HK-2 (cell line): ENCODE results near the gene PPP2R5E.

Experiments
- DNase-seq: peaks from one replicate; pipeline ENCODE4 v3.0.0-alpha.2; 2018; ENCODE audit not compliant: unreplicated experiment

PPP2R5E gene

DNA sequence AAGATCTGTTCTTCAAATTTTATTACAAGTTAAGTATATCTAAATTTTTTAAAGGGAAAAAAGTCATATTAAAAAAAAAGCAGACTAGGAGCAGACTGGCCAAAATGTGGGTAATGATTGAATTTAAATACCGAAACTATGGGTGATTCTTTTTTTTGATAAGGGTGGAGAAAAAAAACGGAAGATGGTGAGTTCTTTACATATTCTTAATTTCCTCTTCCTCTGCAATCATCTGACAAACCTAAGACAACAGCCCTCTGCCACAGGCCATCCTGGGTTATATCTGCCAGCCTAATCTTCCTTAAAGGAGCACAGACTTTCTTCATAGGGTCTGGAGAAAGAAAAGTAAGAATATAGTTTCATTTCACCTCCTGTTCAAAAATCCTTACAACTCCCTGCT lies 108.0 kb downstream of the PPP2R5E start:
- DNase-seq, result no peak

DNA sequence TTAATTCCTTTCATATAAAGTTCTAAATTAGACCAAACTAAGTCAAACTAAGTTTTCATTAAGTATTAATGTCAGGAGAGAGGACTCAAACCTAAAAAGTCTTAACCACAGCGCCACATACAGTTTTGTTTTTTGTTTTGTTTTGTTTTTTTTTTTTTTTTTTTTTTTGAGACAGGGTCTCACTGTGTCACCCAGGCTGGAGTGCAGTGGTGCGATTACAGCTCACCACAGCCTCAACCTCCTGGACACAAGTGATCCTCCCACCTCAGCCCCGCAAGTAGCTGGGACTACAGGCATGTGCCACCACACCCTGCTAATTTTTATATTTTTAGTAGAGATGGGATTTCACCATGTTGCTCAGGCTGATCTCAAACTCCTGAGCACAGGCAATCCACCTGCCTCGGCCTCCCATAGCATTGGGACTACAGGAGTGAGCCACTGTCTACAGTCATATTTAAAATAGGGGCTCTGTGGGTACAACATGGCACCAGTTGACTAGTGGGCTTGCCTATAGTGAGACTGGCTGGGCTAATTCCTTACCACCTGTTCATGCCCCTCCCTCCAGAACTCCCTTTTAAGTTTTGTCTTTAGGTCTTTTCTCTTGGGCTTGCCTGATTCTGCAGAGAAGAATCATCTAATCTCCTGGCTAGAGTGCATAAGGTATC lies 110.2 kb downstream of the PPP2R5E start:
- no peak for DNase-seq

DNA sequence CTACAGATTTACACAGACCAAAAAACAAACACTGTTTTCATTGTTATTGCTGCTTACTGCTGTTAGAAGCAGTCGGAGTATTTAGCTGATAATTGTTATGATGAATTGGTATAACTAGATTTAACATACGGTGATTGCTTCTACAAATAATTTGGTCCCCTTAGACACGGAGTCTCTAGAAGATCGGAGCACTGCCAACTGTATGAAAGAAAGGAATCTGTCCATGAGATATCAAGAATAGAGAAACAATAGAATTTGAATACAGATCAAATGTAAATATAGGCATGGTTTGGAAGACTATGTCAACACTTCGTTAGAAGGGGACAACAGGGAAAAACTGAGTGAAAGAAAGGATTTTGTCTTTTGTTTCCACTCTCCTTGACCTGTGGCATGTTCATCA lies 110.9 kb downstream of the PPP2R5E start:
- DNase-seq, result no peak

DNA sequence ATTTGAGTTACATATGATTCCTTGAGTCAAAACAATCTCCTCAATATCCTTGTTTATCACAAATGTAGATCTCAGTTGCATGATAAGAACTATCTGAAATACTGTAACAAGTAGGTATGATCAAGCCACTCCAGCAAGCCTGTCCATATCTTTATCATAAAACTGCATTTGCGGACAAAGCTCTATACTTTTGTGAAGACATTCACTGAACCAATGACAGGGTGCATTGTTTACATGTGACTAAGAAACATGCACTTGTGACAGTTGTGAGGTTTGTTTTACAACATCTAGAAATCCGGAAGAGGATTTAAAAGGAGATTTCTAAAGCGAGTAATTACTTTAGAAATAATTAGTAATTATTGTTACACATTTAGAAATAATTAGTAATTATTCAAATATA lies 111.7 kb downstream of the PPP2R5E start:
- DNase-seq, result no peak

DNA sequence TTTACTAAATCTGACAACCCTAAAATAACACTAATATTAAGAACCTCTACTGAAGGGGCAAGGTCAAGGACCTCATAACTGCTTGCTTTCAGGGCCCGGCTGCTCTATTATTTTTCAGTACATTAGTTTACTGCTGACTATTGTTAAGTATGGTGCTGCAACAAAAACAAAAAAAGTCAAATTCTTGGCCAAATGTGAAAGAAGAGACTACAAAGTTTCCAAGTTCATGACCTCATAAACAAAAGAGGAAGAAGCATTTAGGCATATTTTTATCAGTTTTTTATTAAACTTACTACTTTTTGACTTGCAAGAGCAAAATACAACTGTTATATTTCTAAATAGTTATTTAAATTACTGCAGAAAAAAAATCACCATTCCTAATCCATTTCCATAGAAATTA lies 114.7 kb downstream of the PPP2R5E start:
- DNase-seq, result no peak

DNA sequence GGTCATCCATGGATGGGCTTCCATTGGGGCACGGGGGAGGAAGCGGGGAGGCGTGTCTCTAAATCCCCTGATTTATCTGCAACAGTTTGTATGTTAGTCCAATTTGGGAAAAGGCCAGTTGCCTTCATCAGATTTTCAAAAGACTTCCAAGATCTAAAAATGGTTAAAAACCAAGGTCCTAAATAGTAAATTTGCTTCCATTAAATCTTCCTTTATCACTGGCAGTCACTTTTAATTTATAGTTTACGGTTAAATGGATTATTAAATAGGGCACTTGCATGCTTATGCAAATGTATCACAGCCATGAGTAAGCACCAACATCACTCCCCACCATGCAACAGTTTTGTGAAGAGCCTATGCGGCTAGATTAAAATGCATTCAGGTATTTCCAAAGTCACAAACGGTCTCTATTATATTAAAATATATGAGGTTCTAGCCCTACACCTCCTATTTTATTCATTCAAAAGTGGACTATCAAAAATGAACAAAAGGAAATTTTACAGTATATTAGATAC lies 116.3 kb downstream of the PPP2R5E start:
- DNase-seq, result no peak

DNA sequence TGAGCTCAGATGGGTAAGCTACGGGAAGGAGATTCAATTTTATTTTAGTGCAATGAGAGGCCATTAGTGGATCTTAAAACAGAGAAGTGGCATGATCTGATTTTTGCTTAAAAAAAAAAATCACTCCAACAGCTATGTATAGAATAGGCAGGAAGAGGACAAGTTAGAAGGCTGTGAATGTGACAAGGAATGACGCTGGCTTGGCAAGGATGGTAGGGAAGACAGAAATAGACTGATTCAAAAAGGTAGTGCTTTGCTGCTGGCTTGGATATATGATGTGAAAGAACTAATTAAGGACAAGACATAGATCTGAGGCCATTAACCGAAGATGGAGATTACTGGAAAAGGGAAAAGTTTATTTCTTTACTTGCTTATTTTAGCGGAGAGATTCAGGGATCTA lies 119.3 kb downstream of the PPP2R5E start:
- DNase-seq, result no peak

DNA sequence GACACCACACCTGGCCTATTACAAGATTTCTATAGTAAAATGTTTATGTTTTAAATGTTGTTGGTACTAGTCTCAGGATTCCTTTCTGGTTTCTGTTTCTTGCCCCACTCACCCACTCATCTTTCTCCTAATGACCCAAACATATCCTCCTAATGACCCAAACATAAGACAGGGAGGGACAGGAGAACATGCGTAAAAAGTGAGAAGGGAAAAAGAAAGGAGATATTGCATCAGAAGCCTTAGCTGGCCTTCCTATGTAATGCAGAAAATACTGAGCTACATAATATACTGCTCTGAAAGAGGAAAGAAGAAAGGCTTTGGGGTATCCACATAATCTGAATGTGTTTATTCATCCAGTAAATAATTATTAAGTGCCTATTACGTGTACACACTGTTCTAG lies 119.8 kb downstream of the PPP2R5E start:
- DNase-seq, result no peak

DNA sequence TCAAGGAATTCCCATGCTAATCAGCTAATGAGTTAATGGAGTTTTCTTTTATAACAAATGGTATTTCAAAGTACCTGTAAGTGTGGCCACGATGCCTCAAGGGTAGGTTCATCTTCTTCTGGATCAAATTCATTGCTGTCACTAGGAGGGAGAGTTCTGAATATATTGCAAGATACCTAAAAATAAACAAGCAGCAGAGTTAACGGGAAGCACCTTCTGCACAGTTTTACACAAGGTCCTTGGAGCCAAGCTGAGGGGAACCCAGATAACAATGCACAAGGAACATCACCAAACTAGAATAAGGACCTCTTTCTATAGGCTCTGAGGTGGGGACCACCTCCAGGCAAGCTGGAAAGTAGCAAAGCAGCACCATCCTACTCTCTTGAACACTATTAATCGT lies 121.3 kb downstream of the PPP2R5E start:
- DNase-seq, result no peak

DNA sequence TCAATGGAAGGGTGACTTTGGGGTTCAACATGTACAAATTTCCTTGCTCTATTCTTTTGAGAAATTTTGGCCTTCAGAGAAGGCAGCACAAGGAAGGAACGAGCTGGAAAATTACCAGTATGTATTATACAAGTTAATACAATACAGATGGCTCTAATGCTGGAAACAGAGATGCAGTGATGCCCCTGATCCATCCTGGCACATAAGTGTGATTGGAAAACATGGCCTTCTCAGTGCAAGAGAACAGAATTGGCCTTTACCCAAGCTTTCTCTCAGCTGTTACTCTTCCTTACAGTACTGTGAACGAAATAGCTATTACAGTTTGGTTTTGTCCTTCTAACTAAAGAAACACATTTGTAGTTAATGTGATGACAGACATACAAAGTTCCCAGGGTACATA lies 122.0 kb downstream of the PPP2R5E start:
- no peak for DNase-seq

DNA sequence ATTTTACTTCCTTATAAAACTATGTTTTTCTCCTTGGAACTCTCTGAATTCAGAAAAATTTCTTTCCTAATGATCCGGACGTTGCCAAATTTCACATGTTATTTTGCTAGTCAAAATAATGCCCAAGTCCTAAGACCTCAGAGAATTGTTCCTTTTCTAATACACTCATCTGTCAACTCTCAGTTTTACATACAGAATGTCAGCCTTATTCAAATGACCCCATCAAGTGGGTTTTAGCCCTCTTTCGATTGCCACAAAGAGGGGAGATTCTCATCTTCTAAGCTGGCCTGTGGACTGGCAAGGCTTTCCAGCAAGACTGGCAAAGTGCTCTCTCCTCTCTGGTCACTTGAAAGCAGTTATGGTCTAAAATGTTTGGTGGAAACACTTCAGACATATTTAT lies 125.2 kb downstream of the PPP2R5E start:
- DNase-seq, result no peak

DNA sequence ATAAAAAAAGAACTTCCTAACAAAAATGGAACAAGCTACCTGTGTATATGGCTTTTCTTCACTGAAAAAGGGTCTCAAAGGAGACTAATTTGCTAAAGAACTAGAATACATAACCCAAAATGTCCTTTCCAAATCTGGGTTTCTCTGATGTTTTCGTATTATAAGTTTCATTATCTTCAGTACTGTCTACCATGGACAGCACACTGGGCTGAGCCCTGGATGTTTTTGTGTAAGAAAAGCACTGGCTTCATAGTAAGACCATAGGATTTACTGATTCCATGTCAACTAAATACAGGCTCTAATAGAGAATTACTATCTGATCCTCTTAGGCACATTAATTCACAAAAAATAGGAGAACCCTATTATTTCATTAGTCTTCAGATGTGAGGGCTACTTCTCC lies 130.2 kb downstream of the PPP2R5E start:
- DNase-seq, result no peak

DNA sequence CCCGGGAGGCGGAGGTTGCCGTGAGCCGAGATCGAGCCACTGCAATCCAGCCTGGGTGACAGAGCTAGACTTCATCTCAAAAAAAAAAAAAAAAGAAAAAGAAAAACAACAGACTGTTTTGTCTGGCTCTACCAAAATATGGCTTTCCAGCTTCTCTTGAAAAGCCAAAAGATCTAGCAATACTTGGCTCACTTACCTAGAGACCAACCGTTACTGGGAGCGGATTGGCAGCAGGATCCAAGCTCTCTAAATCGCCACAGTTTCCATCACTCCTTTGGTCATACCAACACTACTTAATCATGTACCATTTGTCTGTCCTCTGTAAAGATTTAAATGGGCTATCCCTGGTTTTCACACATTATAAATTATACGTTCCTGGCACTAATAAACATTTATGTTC lies 136.8 kb downstream of the PPP2R5E start:
- DNase-seq, result no peak

DNA sequence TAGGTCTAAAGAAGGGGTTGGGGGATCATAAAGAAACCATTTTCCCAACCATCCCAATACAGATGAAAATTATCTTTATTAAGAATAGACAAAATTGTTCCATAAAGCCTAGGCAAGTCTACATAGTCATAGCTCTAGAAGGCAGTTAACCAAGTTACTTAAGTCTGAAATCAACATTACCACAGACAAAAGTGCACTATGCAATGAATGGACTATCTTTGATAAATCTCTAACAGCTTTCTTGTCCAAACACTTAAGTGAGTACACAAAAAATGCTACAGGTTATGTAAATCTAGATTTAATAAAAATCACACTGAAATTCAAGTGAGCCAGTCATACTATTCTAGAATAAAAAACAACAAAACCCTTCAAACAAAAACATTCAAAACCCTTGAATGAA lies 137.5 kb downstream of the PPP2R5E start:
- no peak for DNase-seq

DNA sequence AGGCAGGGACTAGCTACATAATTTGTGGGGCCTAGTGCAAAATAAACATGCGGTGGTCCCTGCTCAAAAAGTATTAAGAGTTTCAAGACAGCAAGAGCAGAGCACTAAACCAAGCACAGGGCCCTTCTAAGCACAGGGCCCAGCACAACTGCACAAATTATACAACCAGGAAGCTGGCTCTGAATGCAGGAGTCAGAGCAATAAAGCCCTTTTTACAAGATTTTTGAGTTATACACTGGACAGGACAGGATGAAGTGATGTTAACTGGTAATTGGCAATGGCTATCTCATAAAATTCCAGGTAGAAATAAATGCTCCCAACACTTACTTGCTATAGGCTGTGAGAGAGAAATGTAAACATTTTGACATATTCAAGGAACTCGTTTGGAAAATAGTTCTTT lies 138.3 kb downstream of the PPP2R5E start:
- no peak for DNase-seq

DNA sequence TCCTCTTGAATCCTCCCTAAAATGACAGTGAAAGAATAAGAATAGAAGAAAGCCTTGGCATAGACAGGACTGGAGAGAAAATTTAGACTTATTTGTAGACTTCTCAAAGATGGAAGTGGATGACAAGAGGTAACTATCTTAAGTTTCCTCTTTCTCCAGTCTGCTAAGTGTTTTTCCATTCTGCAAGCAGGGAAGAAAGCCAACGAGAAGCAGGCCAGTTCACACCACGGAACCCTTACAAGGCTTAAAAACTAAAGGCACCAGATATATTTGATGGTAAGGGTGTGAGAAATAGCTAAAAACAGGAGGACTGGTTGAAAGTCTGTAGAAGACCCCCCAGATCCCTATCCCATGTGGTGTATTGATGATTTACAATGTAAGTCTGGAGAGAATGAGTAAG lies 141.5 kb downstream of the PPP2R5E start:
- no peak for DNase-seq

DNA sequence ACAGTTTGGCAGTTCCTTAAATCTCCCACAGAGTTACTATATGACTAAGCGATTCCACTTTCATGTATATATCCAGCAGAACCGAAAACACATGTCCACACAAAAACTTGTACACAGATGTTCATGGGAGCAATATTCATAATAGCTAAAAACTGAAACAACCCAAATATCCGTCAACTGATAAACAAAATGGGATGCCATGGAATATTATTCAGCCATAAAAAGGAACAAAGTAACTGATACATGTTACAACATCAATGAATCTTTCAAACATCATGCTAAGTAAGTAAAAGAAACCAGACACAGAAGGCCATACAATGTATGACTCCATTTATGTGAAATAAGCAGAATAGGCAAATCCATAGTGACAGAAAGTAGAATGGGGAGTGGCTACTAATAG lies 144.2 kb downstream of the PPP2R5E start:
- DNase-seq, result no peak

DNA sequence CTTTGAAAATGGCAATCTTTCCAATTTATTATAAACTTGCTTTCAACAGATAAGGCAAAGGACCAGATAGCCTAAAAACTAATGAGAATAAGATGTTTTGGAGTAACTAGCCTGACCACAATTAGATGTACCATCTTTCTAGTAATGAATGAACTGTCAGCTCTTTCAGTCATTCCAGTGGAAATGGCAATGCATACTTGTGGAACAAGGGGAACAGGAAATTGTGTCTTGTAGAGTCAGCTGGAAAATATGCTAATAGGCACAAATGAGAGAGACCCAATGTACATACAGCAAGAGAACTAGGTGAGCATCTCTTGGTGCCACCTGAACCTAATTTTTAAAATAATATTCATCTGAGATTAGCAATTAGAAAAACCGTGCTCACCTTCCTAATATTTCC lies 148.3 kb downstream of the PPP2R5E start:
- no peak for DNase-seq

DNA sequence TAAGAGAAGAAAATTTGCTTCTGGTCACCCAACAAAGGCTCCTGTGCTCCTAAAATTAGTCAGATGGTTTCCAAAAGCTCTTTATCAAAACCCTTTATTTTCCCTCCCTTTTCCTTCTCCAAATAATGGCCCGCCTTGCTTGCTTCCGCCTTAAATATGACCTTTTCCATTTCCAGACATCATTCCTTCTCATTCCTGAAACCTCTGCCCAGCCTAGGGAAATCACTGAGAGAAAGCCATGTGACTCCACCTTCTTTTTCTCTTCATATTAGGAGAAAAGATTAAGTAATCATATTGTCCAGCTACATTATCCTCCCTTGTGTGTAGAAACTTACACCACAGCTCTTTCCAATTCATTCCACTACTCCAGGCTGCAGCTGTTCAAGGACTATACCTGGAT lies 148.7 kb downstream of the PPP2R5E start:
- DNase-seq, result no peak

DNA sequence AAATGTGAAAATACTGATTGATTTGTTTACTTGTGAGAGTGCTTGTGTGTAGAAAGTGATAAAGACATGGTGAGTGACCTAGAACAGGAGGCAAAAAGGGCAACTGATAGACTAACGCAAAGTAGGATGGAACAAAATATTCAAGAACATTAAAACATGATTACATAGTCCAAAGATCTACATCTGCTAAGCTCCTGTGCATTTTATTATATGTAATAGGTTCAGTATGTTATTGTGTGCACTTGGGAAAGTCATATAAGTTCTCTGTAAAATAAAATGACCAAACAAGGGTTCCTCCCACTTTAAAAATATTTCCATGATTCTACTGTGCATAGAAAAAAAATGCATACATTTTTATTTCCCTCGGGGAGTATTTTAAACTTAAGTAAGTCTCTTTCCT lies 150.2 kb downstream of the PPP2R5E start:
- no peak for DNase-seq

DNA sequence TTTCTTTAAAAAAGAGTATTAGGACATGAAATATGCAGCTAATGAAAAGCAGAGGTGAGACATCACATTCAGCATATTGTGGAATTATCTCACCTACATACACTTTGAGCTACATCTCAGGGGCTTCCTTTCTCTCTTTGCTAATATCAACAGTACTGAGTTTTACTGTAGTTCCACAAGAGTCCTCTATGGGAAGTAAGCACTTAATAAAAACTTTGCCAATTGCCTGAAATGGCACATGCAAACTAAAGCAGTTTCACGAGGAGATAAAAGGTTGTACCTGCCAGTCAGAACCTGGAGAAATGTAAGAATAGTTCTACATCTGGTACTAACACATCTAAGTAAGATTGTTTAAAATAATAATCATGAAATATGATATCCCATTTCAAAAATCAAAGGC lies 150.9 kb downstream of the PPP2R5E start:
- no peak for DNase-seq

DNA sequence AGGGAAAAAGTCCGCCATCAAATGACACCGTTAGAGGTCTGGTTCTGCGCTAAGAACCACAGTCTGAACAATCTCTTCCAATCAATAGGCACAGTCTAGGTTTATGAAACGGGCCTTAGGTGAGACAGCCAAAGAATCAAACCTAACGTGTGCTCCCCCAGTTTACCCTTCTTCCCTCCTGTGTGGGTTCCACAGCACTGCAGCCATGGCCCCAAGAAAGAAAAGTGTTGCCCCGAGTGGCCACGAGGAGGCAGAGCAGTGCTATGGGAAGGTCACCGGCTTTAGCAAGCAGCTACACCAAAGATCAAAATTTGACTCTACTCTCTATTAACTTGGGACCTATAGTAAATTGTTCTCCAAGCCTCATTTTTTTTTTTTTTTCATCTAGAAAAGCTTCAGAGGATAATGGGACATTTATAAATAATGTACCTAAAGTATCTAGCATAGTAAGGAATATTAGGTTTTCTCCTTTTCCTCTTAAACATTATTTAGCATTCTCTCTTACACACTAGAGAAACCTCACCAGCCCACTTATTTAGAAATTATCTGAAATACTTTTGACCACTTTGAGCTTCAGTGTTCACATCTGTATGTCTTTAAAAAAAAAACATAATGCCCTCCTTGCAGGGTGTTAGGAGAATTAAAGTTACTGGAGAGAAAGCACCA lies 154.3 kb downstream of the PPP2R5E start:
- peak; percentile 41 for DNase-seq

DNA sequence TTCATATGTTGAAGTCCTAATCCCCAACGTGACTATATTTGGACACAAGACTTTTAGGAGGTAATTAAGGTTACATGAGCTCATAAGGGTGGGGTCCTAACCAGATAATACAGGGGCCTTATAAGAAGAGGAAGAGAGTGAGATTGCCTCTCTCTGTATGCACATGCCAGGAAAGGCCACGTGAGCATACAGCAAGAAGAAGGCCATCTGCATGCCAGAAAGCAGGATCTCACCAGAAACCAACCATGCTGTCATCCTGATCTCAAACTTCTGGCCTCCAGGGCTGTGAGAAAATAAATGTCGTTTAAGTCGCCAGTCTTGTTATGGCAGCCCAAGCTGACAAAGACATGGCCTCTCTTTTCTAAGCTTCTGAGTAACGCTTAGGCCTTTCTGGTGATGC lies 155.5 kb downstream of the PPP2R5E start:
- no peak for DNase-seq
